IMR-90 (cell line): Measurements from ENCODE around the gene ELP2. TPM values are rescaled to one million over a fixed set of nuclear protein-coding genes. Genes with fewer than 3 reads are reported as not detected.

Experiments used
- ATAC-seq: fragments of 200-7000 bp; cut with Tn5 transposase; 2 replicates; pipeline ENCODE4 v1.9.1; 2020; ENCODE audit warnings: low read depth, mild to moderate bottlenecking, moderate library complexity
- BruUV-seq: library from RNA; stranded (reverse); fragments of 400-500 nt; replicated peaks from 2 replicates; lab custom pipeline; 2021; lab: Mats Ljungman, UMichigan
- CTCF ChIA-PET: fragments of 300-600 bp; formaldehyde crosslinking; extraction: SDS; loops from one replicate; lab custom pipeline; 2021; ENCODE audit warnings: antibody characterized with exemption; lab: Yijun Ruan, JAX
- POLR2A ChIA-PET: fragments of 300-600 bp; sonication (Branson Sonifier 250); formaldehyde crosslinking; loops from one replicate; lab custom pipeline; 2022; ENCODE audit warnings: antibody characterized with exemption; ENCODE audit not compliant: unreplicated experiment; lab: Charles Lee
- DNase-seq: peaks from one replicate; pipeline ENCODE4 v3.0.0; 2013
- H2AFZ ChIP-seq: replicated peaks from 2 replicates; pipeline ENCODE3; 2013; ENCODE audit warnings: low read length, mild to moderate bottlenecking; ENCODE audit not compliant: poor library complexity
- H2AK5ac ChIP-seq: 2 replicates; pipeline ENCODE4 v1.6.1; 2013; ENCODE audit warnings: low read depth, low read length, inconsistent platforms
- H2AK9ac ChIP-seq: replicated peaks from 2 replicates; pipeline ENCODE3; 2013; ENCODE audit warnings: mild to moderate bottlenecking, low read depth, low read length, moderate library complexity; ENCODE audit not compliant: poor library complexity
- H2BK120ac ChIP-seq: 2 replicates; pipeline ENCODE4 v1.6.1; 2013; ENCODE audit warnings: low read depth, low read length, inconsistent platforms
- H2BK15ac ChIP-seq: 3 replicates; pipeline ENCODE4 v1.6.1; 2013; ENCODE audit warnings: low read depth, low read length, inconsistent platforms
- H2BK20ac ChIP-seq: 2 replicates; pipeline ENCODE4 v1.6.1; 2013; ENCODE audit warnings: low read depth, mild to moderate bottlenecking, inconsistent platforms, low read length, moderate library complexity
- H2BK5ac ChIP-seq: 2 replicates; pipeline ENCODE4 v1.6.1; 2013; ENCODE audit warnings: mild to moderate bottlenecking, low read depth, low read length, inconsistent platforms; ENCODE audit not compliant: poor library complexity, severe bottlenecking
- H3K14ac ChIP-seq: replicated peaks from 2 replicates; pipeline ENCODE4 v1.6.1; 2013; ENCODE audit warnings: low read depth, low read length, inconsistent platforms
- H3K18ac ChIP-seq: 2 replicates; pipeline ENCODE4 v1.6.1; 2013; ENCODE audit warnings: low read depth, low read length, control low read depth
- H3K23ac ChIP-seq: 2 replicates; pipeline ENCODE4 v1.6.1; 2013; ENCODE audit warnings: low read depth, low read length, inconsistent platforms
- H3K27ac ChIP-seq: 2 replicates; pipeline ENCODE4 v1.5.1; 2013; ENCODE audit warnings: mild to moderate bottlenecking, control low read depth, low read length; ENCODE audit not compliant: insufficient read depth
- H3K27me3 ChIP-seq: 2 replicates; pipeline ENCODE4 v1.6.1; 2013; ENCODE audit warnings: low read length; ENCODE audit not compliant: control insufficient read depth, insufficient read depth
- H3K36me3 ChIP-seq: 2 replicates; pipeline ENCODE4 v1.6.1; 2013; ENCODE audit warnings: low read length, mixed read lengths; ENCODE audit not compliant: control insufficient read depth, insufficient read depth
- H3K4ac ChIP-seq: 2 replicates; pipeline ENCODE4 v1.6.1; 2013; ENCODE audit warnings: low read depth, low read length, inconsistent platforms
- H3K4me1 ChIP-seq: 2 replicates; pipeline ENCODE4 v1.6.1; 2013; ENCODE audit warnings: low read length, mixed read lengths; ENCODE audit not compliant: control insufficient read depth, insufficient read depth
- H3K4me2 ChIP-seq: 2 replicates; pipeline ENCODE4 v1.6.1; 2013; ENCODE audit warnings: low read depth, mild to moderate bottlenecking, control low read depth, low read length, moderate library complexity
- H3K4me3 ChIP-seq: 2 replicates; pipeline ENCODE4 v1.5.1; 2013; ENCODE audit warnings: low read depth, mild to moderate bottlenecking, control low read depth, low read length, moderate library complexity; ENCODE audit not compliant: insufficient read depth
- H3K56ac ChIP-seq: 2 replicates; pipeline ENCODE4 v1.6.1; 2013; ENCODE audit warnings: low read length, inconsistent platforms; ENCODE audit not compliant: insufficient read depth; ENCODE audit errors: extremely low read depth
- H3K79me1 ChIP-seq, 2 experiments: 2 replicates each; pipeline ENCODE4 v1.6.1; 2013; ENCODE audit warnings: low read length in 2 of 2, inconsistent platforms in 1 of 2, low read depth in 1 of 2
- H3K9ac ChIP-seq: 2 replicates; pipeline ENCODE4 v1.6.1; 2013; ENCODE audit warnings: low read depth, low read length, control low read depth
- H3K9me1 ChIP-seq: 2 replicates; pipeline ENCODE4 v1.6.1; 2013; ENCODE audit warnings: low read length, inconsistent platforms; ENCODE audit not compliant: insufficient read depth
- H3K9me3 ChIP-seq: 2 replicates; pipeline ENCODE4 v1.6.1; 2013; ENCODE audit warnings: low read length; ENCODE audit not compliant: control insufficient read depth, insufficient read depth
- H4K20me1 ChIP-seq: 2 replicates; pipeline ENCODE4 v1.6.1; 2013; ENCODE audit warnings: low read length, inconsistent platforms; ENCODE audit not compliant: insufficient read depth
- H4K5ac ChIP-seq: 2 replicates; pipeline ENCODE4 v1.6.1; 2013; ENCODE audit warnings: mild to moderate bottlenecking, low read depth, low read length, control low read depth
- H4K8ac ChIP-seq, 2 experiments: 2 replicates each; pipeline ENCODE4 v1.6.1; 2013; ENCODE audit warnings: low read depth in 2 of 2, low read length in 2 of 2, control low read depth in 1 of 2, inconsistent platforms in 1 of 2
- H4K91ac ChIP-seq: 2 replicates; pipeline ENCODE4 v1.6.1; 2013; ENCODE audit warnings: low read depth, low read length, inconsistent platforms; ENCODE audit not compliant: insufficient read depth
- BHLHE40 ChIP-seq: fragments of 150-350 bp; IDR thresholded peaks from 2 replicates; pipeline ENCODE4 v1.6.1; 2016; ENCODE audit warnings: mild to moderate bottlenecking, low read depth, low read length
- CEBPB ChIP-seq: IDR thresholded peaks from 2 replicates; pipeline ENCODE4 v1.6.1; 2012; ENCODE audit warnings: low read depth, low read length, improper control_type of control experiment
- ELK1 ChIP-seq: fragments of 150-350 bp; IDR thresholded peaks from 2 replicates; pipeline ENCODE4 v1.6.1; 2016; ENCODE audit warnings: low read depth, mild to moderate bottlenecking, low read length, moderate library complexity, borderline replicate concordance
- FOS ChIP-seq: fragments of 150-350 bp; IDR thresholded peaks from 2 replicates; pipeline ENCODE4 v1.6.1; 2016; ENCODE audit warnings: low read depth, low read length
- MAZ ChIP-seq: IDR thresholded peaks from 2 replicates; pipeline ENCODE4 v1.6.1; 2012; ENCODE audit warnings: low read depth, mild to moderate bottlenecking, low read length, improper control_type of control experiment, moderate library complexity, borderline replicate concordance
- MXI1 ChIP-seq: IDR thresholded peaks from 2 replicates; pipeline ENCODE4 v1.6.1; 2012; ENCODE audit warnings: low read depth, mild to moderate bottlenecking, low read length, moderate library complexity, borderline replicate concordance
- NFE2L2 ChIP-seq: fragments of 150-350 bp; IDR thresholded peaks from 2 replicates; pipeline ENCODE4 v1.6.1; 2016; ENCODE audit warnings: low read depth, mild to moderate bottlenecking, low read length
- POLR2A ChIP-seq: IDR thresholded peaks from 2 replicates; pipeline ENCODE4 v1.6.1; 2012; ENCODE audit warnings: mild to moderate bottlenecking, low read depth, low read length
- RCOR1 ChIP-seq: IDR thresholded peaks from 2 replicates; pipeline ENCODE4 v1.6.1; 2012; ENCODE audit warnings: mild to moderate bottlenecking, low read length, improper control_type of control experiment; ENCODE audit not compliant: insufficient replicate concordance
- RFX5 ChIP-seq: IDR thresholded peaks from 2 replicates; pipeline ENCODE4 v1.8.0; 2012; ENCODE audit warnings: low read depth, mild to moderate bottlenecking, low read length, moderate library complexity
- WGBS, 2 experiments: methylation state at CpG; one replicate each; pipeline versions ENCODE4 v1.1.5 to v1.1.7; 2013; ENCODE audit warnings: missing lambda C conversion rate in 2 of 2; ENCODE audit not compliant: insufficient read length in 1 of 2; ENCODE audit errors: extremely low coverage in 2 of 2; 5-methylcytosine and 5-hydroxymethylcytosine counted together
- dilution Hi-C: fragments of 300-500 bp; cut with HindIII; formaldehyde crosslinking; loops from one replicate; pipeline ENCODE4 v1.14.3; 2018; ENCODE audit warnings: low sequenced_read_pairs; ENCODE audit not compliant: unreplicated experiment
- in situ Hi-C: fragments of 300-500 bp; cut with MboI; formaldehyde crosslinking; loops from 3 replicates; pipeline ENCODE4 v1.14.3; 2019; ENCODE audit warnings: low sequenced_read_pairs, inconsistent platforms, mixed read lengths
- intact Hi-C: fragments of 100-400 bp; cut with micrococcal nuclease; formaldehyde crosslinking; loops from 2 replicates; pipeline ENCODE4 v1.10.0; 2022
- polyA plus RNA-seq, 3 experiments: library from polyadenylated mRNA; depleted of rRNA; stranded (reverse); fragments of >200 nt; gene quantifications; 2 replicates each; pipeline ENCODE4 v1.2.3, GENCODE V29; 2012; ENCODE audit warnings: low replicate concordance in 1 of 3
- total RNA-seq: library from RNA; depleted of rRNA; stranded (reverse); fragments of >200 nt; gene quantifications from 2 replicates; pipeline ENCODE4 v1.2.3, GENCODE V29; 2012

The ELP2 gene
- total and polyA plus RNA-seq, 2 of the 4 experiments (the other 2 are of a cell fraction), result 48.1 to 161 TPM

GRCh38 chr18:36094431-36094830 is 35.3 kb upstream of the ELP2 start:
- no peak overlapping the region for H3K4ac ChIP-seq
- no peak overlapping the region for H3K4me2 ChIP-seq
- H2AK5ac ChIP-seq, result no peak overlapping the region
- H3K9ac ChIP-seq, result no peak overlapping the region
- H4K5ac ChIP-seq, result no peak overlapping the region
- POLR2A ChIA-PET, result no interaction called here
- WGBS, 2 experiments, result no CpG with 5 or more reads among the region's 3 CpGs
- H4K91ac ChIP-seq, result no peak overlapping the region
- H3K27me3 ChIP-seq, result peaks cover 2% of the 10 kb centered on the region; the same call in 1 of the 2 replicates
- no peak overlapping the region for H2AFZ ChIP-seq
- H3K18ac ChIP-seq, result no peak overlapping the region
- H3K4me3 ChIP-seq, result no peak overlapping the region
- H2BK15ac ChIP-seq, result no peak overlapping the region
- dilution Hi-C loops, result no loop called here
- no peak overlapping the region for H4K8ac ChIP-seq
- no TSS peak for BruUV-seq
- TF ChIP-seq RCOR1 (no peak), MAZ (no peak), POLR2A (no peak), MXI1 (no peak), NFE2L2 (no peak), ELK1 (no peak), BHLHE40 (no peak), FOS (no peak), RFX5 (no peak), CEBPB (no peak)
- no peak for ATAC-seq
- CTCF ChIA-PET, result interaction anchor here (2.0 kb wide), 1 partner anchor 190 kb away, joined by 9 read pairs; no protein-coding TSS in a partner anchor
- H3K27ac ChIP-seq, result no peak overlapping the region
- intact Hi-C loops, result loop anchor here (10.0 kb wide), 2 partner anchors 480 to 570 kb away; no protein-coding TSS in a partner anchor
- no peaks in the 10 kb centered on the region for H3K36me3 ChIP-seq
- 0 out of 2 replicates have a peak overlapping the region, but pooled peaks have one; percentile 16 for H3K23ac ChIP-seq
- H4K20me1 ChIP-seq, result no peaks in the 10 kb centered on the region
- no peak overlapping the region for H2BK20ac ChIP-seq
- no peak overlapping the region for H2BK5ac ChIP-seq
- no peaks in the 10 kb centered on the region for H3K9me1 ChIP-seq
- no peak overlapping the region for H2AK9ac ChIP-seq
- H3K4me1 ChIP-seq, result no peaks in the 10 kb centered on the region
- H3K56ac ChIP-seq, result no peak overlapping the region
- in situ Hi-C loops, result no loop called here
- no peak overlapping the region for H3K14ac ChIP-seq
- no peaks in the 10 kb centered on the region for H3K79me1 ChIP-seq
- DNase-seq, result no peak
- no peak overlapping the region for H2BK120ac ChIP-seq
- H3K9me3 ChIP-seq, result no peaks in the 10 kb centered on the region
